ENCODE data around the gene CCDC138. TPM values are rescaled to one million over a fixed set of nuclear protein-coding genes. Genes with fewer than 3 reads are reported as not detected.

CCDC138 gene
- total RNA-seq, 2 experiments from 2014 or later = 21.5 to 28.1 TPM

- no peak for DNase-seq (ENCODE audit: low spot score)
- Histone ChIP-seq H3K4me1 (ENCODE audit: insufficient read depth, low read length, poor library complexity, severe bottlenecking) (no peaks in the 10 kb centered on the region), H3K79me2 (ENCODE audit: insufficient read depth, low read depth, low read length) (no peaks in the 10 kb centered on the region), H3K4me3 (ENCODE audit: low read depth, low read length, poor library complexity, severe bottlenecking) (no peak overlapping the region), H3K9me3 (ENCODE audit: low read length) (no peaks in the 10 kb centered on the region), H3K9me2 (ENCODE audit: insufficient read depth, low read length) (no peaks in the 10 kb centered on the region), H3K36me3 (ENCODE audit: insufficient read depth, low read length) (no peaks in the 10 kb centered on the region), H3K27ac (ENCODE audit: low read depth, low read length, poor library complexity, severe bottlenecking) (no peak overlapping the region), H4K20me1 (ENCODE audit: insufficient read depth, low read length) (no peaks in the 10 kb centered on the region), H3K4me2 (ENCODE audit: low read length) (no peak overlapping the region), H2AFZ (ENCODE audit: low read length) (no peak overlapping the region)
- intact Hi-C loops (cut with micrococcal nuclease; ENCODE audit: unreplicated experiment) = no loop called here
- TF ChIP-seq, protein P1, sequence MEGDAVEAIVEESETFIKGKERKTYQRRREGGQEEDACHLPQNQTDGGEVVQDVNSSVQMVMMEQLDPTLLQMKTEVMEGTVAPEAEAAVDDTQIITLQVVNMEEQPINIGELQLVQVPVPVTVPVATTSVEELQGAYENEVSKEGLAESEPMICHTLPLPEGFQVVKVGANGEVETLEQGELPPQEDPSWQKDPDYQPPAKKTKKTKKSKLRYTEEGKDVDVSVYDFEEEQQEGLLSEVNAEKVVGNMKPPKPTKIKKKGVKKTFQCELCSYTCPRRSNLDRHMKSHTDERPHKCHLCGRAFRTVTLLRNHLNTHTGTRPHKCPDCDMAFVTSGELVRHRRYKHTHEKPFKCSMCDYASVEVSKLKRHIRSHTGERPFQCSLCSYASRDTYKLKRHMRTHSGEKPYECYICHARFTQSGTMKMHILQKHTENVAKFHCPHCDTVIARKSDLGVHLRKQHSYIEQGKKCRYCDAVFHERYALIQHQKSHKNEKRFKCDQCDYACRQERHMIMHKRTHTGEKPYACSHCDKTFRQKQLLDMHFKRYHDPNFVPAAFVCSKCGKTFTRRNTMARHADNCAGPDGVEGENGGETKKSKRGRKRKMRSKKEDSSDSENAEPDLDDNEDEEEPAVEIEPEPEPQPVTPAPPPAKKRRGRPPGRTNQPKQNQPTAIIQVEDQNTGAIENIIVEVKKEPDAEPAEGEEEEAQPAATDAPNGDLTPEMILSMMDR (conservative IDR thresholded peaks at IDR 0.05; ENCODE audit: low read length) = no peak
- no peak for TF ChIP-seq EZH2phosphoT487 (IDR thresholded peaks at IDR 0.05; ENCODE audit: borderline replicate concordance, low read depth, low read length)
- ChIA-PET POLR2A (interaction anchor here (0.6 kb wide), 1 partner anchor 9 kb away, joined by 3 read pairs; no protein-coding TSS in a partner anchor), CTCF (ENCODE audit: unreplicated experiment) (no interaction called here)
- BruUV-seq (replicated peaks) = no TSS peak
Measured at GRCh38 chr2:108923019-108923700, 136.6 kb downstream of the CCDC138 start.

DNA sequence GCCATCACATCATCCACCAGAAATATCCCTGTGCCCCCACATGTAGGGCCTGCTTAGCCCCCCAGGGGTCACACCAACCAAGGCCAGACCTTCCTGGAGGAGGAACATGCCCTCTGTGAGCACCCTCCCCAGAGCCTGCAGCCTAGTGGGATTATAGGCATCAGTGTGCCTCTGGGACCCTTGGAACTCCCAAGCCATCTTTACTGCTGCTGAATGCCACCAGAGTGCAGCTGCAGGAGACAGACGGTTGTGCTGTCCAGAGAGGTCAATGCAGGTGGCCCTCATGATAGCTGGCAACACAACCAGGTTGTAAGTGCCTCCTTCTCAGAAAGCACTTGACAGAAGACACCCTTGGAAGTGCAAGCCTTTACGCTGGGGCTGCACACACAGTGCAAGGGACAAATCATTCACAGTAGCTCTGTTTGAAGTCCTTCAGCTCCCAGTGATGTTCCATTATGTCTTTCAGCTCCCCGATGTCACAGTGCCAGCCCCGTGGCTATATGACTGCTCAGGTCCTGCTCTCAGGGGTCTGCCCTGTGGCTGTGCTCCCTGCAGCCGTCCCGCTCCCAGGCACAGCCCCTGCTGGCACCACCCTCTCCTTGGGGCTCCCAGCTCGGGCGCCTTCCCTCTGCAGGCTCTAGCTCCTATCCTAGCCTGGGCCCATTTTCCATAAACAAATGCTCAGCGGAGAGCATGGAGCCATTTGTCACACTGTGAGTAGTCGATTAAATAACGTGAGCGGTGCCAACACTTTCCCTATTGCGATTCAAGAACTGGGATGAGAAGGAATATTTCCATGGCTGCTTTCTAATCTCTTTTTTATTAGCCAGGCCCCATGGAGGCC, 137.4 kb downstream of the CCDC138 start:
- Histone ChIP-seq H4K20me1 (ENCODE audit: insufficient read depth, low read length) (no peaks in the 10 kb centered on the region), H3K9me3 (ENCODE audit: low read length) (no peaks in the 10 kb centered on the region), H3K4me3 (ENCODE audit: low read depth, low read length, poor library complexity, severe bottlenecking) (no peak overlapping the region), H3K36me3 (ENCODE audit: insufficient read depth, low read length) (no peaks in the 10 kb centered on the region), H2AFZ (ENCODE audit: low read length) (no peak overlapping the region), H3K27ac (ENCODE audit: low read depth, low read length, poor library complexity, severe bottlenecking) (no peak overlapping the region), H3K9me2 (ENCODE audit: insufficient read depth, low read length) (no peaks in the 10 kb centered on the region), H3K4me2 (ENCODE audit: low read length) (no peak overlapping the region), H3K4me1 (ENCODE audit: insufficient read depth, low read length, poor library complexity, severe bottlenecking) (no peaks in the 10 kb centered on the region), H3K79me2 (ENCODE audit: insufficient read depth, low read depth, low read length) (no peaks in the 10 kb centered on the region)
- ChIA-PET POLR2A (interaction anchor here (0.6 kb wide), 1 partner anchor 9 kb away, joined by 3 read pairs; no protein-coding TSS in a partner anchor), CTCF (ENCODE audit: unreplicated experiment) (no interaction called here)
- TF ChIP-seq, protein P1 (conservative IDR thresholded peaks at IDR 0.05; ENCODE audit: low read length) = no peak
- no peak for TF ChIP-seq EZH2phosphoT487 (IDR thresholded peaks at IDR 0.05; ENCODE audit: borderline replicate concordance, low read depth, low read length)
- no TSS peak for BruUV-seq (replicated peaks)
- intact Hi-C loops (cut with micrococcal nuclease; ENCODE audit: unreplicated experiment) = no loop called here
- no peak for DNase-seq (ENCODE audit: low spot score)
